Bronchial epithelial cell (primary cell): ENCODE data around the gene ADAMTS16. TPM values are rescaled to one million over a fixed set of nuclear protein-coding genes. Genes with fewer than 3 reads are reported as not detected.

Experiments
- DNase-seq: peaks from one replicate; pipeline ENCODE4 v3.0.0-alpha.2; 2010; ENCODE audit warnings: low read depth
- FAIRE-seq: peaks from 2 replicates; lab custom pipeline; 2011; peaks lifted over from hg19 to GRCh38; lab: Jason Lieb, UNC
- H3K27me3 ChIP-seq: 2 replicates; pipeline ENCODE4 v1.5.1; 2011; ENCODE audit warnings: low read length; ENCODE audit not compliant: control insufficient read depth, insufficient read depth
- H3K36me3 ChIP-seq: 2 replicates; pipeline ENCODE4 v1.5.1; 2011; ENCODE audit warnings: low read length; ENCODE audit not compliant: control insufficient read depth, insufficient read depth
- H3K4me3 ChIP-seq: 2 replicates; pipeline ENCODE4 v1.5.1; 2011; ENCODE audit warnings: mild to moderate bottlenecking, low read depth, low read length, control low read depth
- CTCF ChIP-seq: IDR thresholded peaks from 2 replicates; pipeline ENCODE4 v1.5.1; 2011; ENCODE audit warnings: mild to moderate bottlenecking, moderate library complexity, low read length, control low read depth, inconsistent platforms; ENCODE audit not compliant: insufficient read depth, severe bottlenecking
- total RNA-seq: library from RNA; depleted of rRNA; stranded (reverse); fragments of >200 nt; gene quantifications from 2 replicates; pipeline ENCODE4 v1.2.1, GENCODE V29; 2014

ADAMTS16 gene
- total RNA-seq, 1 donor from 2014 or later, result not detected

- no peaks in the 10 kb centered on the region for H3K36me3 ChIP-seq
- no peak for TF ChIP-seq CTCF
- no peak for DNase-seq
- H3K27me3 ChIP-seq, result no peaks in the 10 kb centered on the region
- H3K4me3 ChIP-seq, result no peak overlapping the region
- FAIRE-seq, result no peak
Observed at GRCh38 chr5:5150667-5151066, 10.5 kb downstream of the ADAMTS16 start.

- no peaks in the 10 kb centered on the region for H3K36me3 ChIP-seq
- no peak for DNase-seq
- no peak overlapping the region for H3K4me3 ChIP-seq
- no peak for TF ChIP-seq CTCF
- FAIRE-seq, result peak; percentile 7
- H3K27me3 ChIP-seq, result no peaks in the 10 kb centered on the region
Observed at GRCh38 chr5:5154733-5155132, 14.6 kb downstream of the ADAMTS16 start.

- DNase-seq (no peak), FAIRE-seq (no peak)
- no peak for TF ChIP-seq CTCF
- H3K4me3 ChIP-seq, result no peak overlapping the region
- no peaks in the 10 kb centered on the region for H3K27me3 ChIP-seq
- H3K36me3 ChIP-seq, result no peaks in the 10 kb centered on the region
Observed at GRCh38 chr5:5155617-5156016, 15.5 kb downstream of the ADAMTS16 start.

- Histone ChIP-seq H3K4me3 (no peak overlapping the region), H3K36me3 (no peaks in the 10 kb centered on the region), H3K27me3 (no peaks in the 10 kb centered on the region)
- TF ChIP-seq CTCF, result no peak
- FAIRE-seq (no peak), DNase-seq (no peak)
Observed at GRCh38 chr5:5156471-5157082, 16.4 kb downstream of the ADAMTS16 start.

GRCh38 chr5:5158472-5158895, 18.4 kb downstream of the ADAMTS16 start:
- no peaks in the 10 kb centered on the region for H3K27me3 ChIP-seq
- no peak overlapping the region for H3K4me3 ChIP-seq
- FAIRE-seq (no peak), DNase-seq (peak; percentile 17)
- H3K36me3 ChIP-seq, result no peaks in the 10 kb centered on the region
- TF ChIP-seq CTCF, result no peak
